Activated T-cell treated with anti-CD3 and anti-CD28 coated beads, Interleukin-2, amount 50 U/mL, for 4 hours (primary cell): Measurements from ENCODE around the gene SAMD4B. TPM values are rescaled to one million over a fixed set of nuclear protein-coding genes. Genes with fewer than 3 reads are reported as not detected.

ENCODE experiments used
- ATAC-seq, 2 donors: fragments of 200-7000 bp; cut with Tn5 transposase; one replicate each; pipeline ENCODE4 v1.10.0; 2021
- DNase-seq: peaks from one replicate; pipeline ENCODE4 v3.0.0-alpha.2; 2020
- H3K27me3 Mint-ChIP-seq: one replicate; pipeline ENCODE4 v1.8.0; 2021; ENCODE audit warnings: low read depth, mixed read lengths
- H3K36me3 Mint-ChIP-seq: one replicate; pipeline ENCODE4 v1.8.0; 2022; ENCODE audit warnings: mixed read lengths; ENCODE audit not compliant: insufficient read depth
- H3K4me1 Mint-ChIP-seq: one replicate; pipeline ENCODE4 v1.8.0; 2021; ENCODE audit warnings: low read depth, mixed read lengths
- H3K4me3 Mint-ChIP-seq: one replicate; pipeline ENCODE4 v1.8.0; 2021; ENCODE audit warnings: mild to moderate bottlenecking, moderate library complexity, mixed read lengths
- H3K9me3 Mint-ChIP-seq: one replicate; pipeline ENCODE4 v1.8.0; 2021; ENCODE audit warnings: mixed read lengths
- total RNA-seq, 3 donors: library from RNA; stranded (reverse); gene quantifications; one replicate each; pipeline ENCODE4 v1.2.1, GENCODE V29; 2021

SAMD4B gene
- 10 to 100 TPM; 72.6 to 81.6 (median 81.1) TPM for total RNA-seq

- Mint-ChIP-seq H3K27me3 (no peaks in the 10 kb centered on the region), H3K4me3 (peak within 1 kb of the TSS; percentile 97), H3K9me3 (no peaks in the 10 kb centered on the region), H3K4me1 (peaks cover 63% of the 10 kb centered on the region), H3K36me3 (peaks cover 13% of the 10 kb centered on the region)
- DNase-seq (peak; percentile 99), ATAC-seq (peak; percentile 89 to 91)
Observed at GRCh38 chr19:39341719-39342604, at the start of gene SAMD4B. SAMD4B (plus strand) TSS chr19:39342421; CDS start chr19:39356894, 14,473 bp downstream.

DNA sequence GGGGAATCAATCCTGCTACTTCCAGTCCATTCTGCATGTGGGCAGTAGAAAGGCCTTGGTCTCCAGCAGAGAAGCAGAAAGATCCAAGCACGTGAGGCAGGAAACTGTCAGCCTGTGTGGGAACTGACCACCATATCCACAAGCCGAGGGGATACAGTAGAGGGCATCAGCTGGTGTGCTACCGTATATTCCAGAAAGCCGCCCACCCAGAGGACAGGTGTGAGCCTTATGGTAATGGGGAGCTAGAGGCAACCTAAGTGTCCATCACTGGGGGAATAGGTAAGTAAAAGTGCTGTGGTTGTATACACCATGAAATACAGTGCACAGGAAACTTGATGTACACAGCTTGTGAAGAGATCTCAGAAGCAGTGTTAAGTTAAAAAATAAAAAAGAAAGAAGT, 48.8 kb upstream of the SAMD4B start:
- Mint-ChIP-seq H3K27me3 (peaks cover 6% of the 10 kb centered on the region), H3K36me3 (no peaks in the 10 kb centered on the region), H3K4me1 (peaks cover 12% of the 10 kb centered on the region), H3K4me3 (no peak overlapping the region), H3K9me3 (no peaks in the 10 kb centered on the region)
- DNase-seq (no peak), ATAC-seq (no peak)

- Mint-ChIP-seq H3K4me1 (peaks cover 24% of the 10 kb centered on the region), H3K36me3 (no peaks in the 10 kb centered on the region), H3K27me3 (peaks cover 2% of the 10 kb centered on the region), H3K4me3 (no peak within 1 kb of the TSS), H3K9me3 (no peaks in the 10 kb centered on the region)
- ATAC-seq = no peak
- no peak for DNase-seq
Observed at GRCh38 chr19:39296055-39296645, 46.1 kb upstream of the SAMD4B start, which contains the start of gene IFNL1. IFNL1 (plus strand) TSS chr19:39296407; CDS start chr19:39296422, 15 bp downstream.

GRCh38 chr19:39296906-39297305, 45.3 kb upstream of the SAMD4B start:
- ATAC-seq (no peak), DNase-seq (no peak)
- Mint-ChIP-seq H3K36me3 (no peaks in the 10 kb centered on the region), H3K4me1 (peaks cover 24% of the 10 kb centered on the region), H3K4me3 (no peak overlapping the region), H3K9me3 (no peaks in the 10 kb centered on the region), H3K27me3 (peaks cover 2% of the 10 kb centered on the region)

DNA sequence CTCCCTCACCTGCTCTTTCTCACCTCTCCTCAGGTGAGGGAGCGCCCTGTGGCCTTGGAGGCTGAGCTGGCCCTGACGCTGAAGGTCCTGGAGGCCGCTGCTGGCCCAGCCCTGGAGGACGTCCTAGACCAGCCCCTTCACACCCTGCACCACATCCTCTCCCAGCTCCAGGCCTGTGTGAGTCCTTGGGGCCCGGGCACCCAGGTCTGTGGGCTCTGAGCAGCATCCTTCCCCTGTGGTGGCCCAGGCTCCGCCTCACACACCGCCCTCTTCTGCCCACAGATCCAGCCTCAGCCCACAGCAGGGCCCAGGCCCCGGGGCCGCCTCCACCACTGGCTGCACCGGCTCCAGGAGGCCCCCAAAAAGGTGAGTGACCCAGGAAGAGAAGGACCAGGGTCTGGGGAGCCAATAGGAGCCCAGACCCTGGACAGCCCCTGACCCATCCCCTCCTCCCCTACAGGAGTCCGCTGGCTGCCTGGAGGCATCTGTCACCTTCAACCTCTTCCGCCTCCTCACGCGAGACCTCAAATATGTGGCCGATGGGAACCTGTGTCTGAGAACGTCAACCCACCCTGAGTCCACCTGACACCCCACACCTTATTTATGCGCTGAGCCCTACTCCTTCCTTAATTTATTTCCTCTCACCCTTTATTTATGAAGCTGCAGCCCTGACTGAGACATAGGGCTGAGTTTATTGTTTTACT, 44.1 kb upstream of the SAMD4B start:
- peak; percentile 80 to 85 for ATAC-seq
- Mint-ChIP-seq H3K4me1 (peaks cover 24% of the 10 kb centered on the region), H3K27me3 (peaks cover 2% of the 10 kb centered on the region), H3K4me3 (peak overlapping the region; percentile 45), H3K9me3 (no peaks in the 10 kb centered on the region), H3K36me3 (no peaks in the 10 kb centered on the region)
- peak; percentile 30 for DNase-seq

DNA sequence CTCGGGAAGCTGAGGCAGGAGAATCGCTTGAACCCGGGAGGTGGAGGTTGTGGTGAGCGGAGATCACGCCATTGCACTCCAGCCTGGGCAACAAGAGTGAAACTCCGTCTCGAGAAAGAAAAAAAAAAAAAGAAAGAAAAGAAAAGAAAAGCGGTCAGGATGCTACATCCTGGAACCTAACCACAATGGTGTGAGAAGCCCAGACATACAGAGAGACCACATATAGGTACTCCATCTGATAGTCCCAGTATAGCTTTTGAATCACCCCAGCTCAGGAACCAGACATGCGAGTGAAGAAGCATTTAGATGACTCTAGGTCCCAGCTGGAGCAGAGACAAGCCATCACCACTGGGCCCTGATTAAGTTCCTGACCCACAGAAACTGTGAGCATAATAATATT, 42.8 kb upstream of the SAMD4B start:
- H3K9me3 Mint-ChIP-seq = no peaks in the 10 kb centered on the region
- H3K27me3 Mint-ChIP-seq = peaks cover 2% of the 10 kb centered on the region
- no peaks in the 10 kb centered on the region for H3K36me3 Mint-ChIP-seq
- no peak overlapping the region for H3K4me3 Mint-ChIP-seq
- no peak for DNase-seq
- H3K4me1 Mint-ChIP-seq = peaks cover 24% of the 10 kb centered on the region
- ATAC-seq = peak in 1 of 2 donors; percentile 61

GRCh38 chr19:39299832-39300231, 42.4 kb upstream of the SAMD4B start:
- ATAC-seq = no peak

GRCh38 chr19:39301021-39301420, 41.2 kb upstream of the SAMD4B start:
- no peak overlapping the region for H3K4me3 Mint-ChIP-seq
- H3K27me3 Mint-ChIP-seq = peaks cover 2% of the 10 kb centered on the region
- DNase-seq = no peak
- no peak for ATAC-seq
- no peaks in the 10 kb centered on the region for H3K9me3 Mint-ChIP-seq
- peaks cover 24% of the 10 kb centered on the region for H3K4me1 Mint-ChIP-seq
- H3K36me3 Mint-ChIP-seq = no peaks in the 10 kb centered on the region

More at GRCh38 chr19:39299832-39300231, 42.4 kb upstream of the SAMD4B start:
- no peaks in the 10 kb centered on the region for H3K36me3 Mint-ChIP-seq
- peaks cover 2% of the 10 kb centered on the region for H3K27me3 Mint-ChIP-seq
- H3K4me1 Mint-ChIP-seq = peaks cover 24% of the 10 kb centered on the region
- H3K9me3 Mint-ChIP-seq = no peaks in the 10 kb centered on the region
- H3K4me3 Mint-ChIP-seq = no peak overlapping the region
- no peak for DNase-seq

GRCh38 chr19:39301562-39301961, 40.7 kb upstream of the SAMD4B start:
- H3K4me1 Mint-ChIP-seq = peaks cover 24% of the 10 kb centered on the region
- no peak for DNase-seq
- H3K36me3 Mint-ChIP-seq = no peaks in the 10 kb centered on the region
- no peak overlapping the region for H3K4me3 Mint-ChIP-seq
- H3K9me3 Mint-ChIP-seq = no peaks in the 10 kb centered on the region
- H3K27me3 Mint-ChIP-seq = peaks cover 2% of the 10 kb centered on the region
- ATAC-seq = no peak

DNA sequence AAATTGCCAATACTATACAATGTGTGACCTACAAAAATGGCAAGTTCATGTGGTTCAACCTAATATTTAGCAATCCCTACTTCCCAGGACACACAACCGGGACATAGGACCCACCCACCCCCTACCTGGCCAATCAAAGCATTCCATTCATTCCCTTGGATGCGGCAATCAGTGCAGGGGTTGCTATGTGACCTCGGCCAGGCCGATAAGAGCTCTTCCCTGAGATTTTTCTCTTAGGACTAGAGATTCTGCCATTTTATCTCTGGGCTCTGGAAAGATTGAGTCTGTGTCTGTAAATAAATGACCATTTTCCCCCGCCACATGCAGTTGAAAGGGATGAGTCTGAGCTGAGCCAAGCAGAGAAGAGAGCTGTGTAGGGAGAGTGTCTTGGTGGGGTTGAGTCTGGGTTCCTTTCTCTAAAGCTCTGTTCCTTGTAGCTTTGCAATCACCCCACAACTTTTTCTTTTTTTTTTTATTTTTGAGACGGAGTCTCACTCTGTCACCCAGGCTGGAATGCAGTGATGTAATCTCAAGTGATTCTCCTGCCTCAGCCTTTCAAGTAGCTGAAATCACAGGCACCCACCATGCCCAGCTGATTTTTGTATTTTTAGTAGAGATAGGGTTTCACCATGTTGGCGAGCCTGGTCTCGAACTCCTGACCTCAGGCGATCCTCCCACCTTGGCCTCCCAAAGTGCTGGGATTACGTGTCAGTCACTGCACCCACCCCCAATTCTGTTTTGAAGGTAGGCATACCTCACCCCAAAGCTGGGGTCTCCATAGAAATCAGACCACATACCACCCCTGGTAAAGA, 38.6 kb upstream of the SAMD4B start:
- ATAC-seq = no peak
- H3K27me3 Mint-ChIP-seq = no peaks in the 10 kb centered on the region
- H3K9me3 Mint-ChIP-seq = no peaks in the 10 kb centered on the region
- no peak overlapping the region for H3K4me3 Mint-ChIP-seq
- peaks cover 11% of the 10 kb centered on the region for H3K4me1 Mint-ChIP-seq
- peaks cover 4% of the 10 kb centered on the region for H3K36me3 Mint-ChIP-seq
- DNase-seq = no peak

DNA sequence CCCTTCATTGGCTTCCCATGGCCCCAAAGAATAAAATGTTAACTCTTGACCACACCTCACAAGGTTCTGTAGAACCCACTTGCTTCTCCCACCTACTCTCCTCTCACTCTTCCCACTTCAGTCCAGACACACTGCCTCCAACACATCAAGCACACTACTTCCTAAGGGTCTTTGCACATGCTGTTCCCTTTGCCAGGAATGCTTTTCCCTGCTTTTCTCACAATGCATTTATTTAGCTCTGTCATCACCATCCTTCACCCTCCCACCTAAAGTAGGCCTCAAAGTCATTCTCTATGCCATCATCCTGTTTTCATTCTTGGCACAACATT, 38.1 kb upstream of the SAMD4B start:
- no peaks in the 10 kb centered on the region for H3K27me3 Mint-ChIP-seq
- no peak for DNase-seq
- H3K36me3 Mint-ChIP-seq = peaks cover 4% of the 10 kb centered on the region
- no peaks in the 10 kb centered on the region for H3K9me3 Mint-ChIP-seq
- ATAC-seq = no peak
- peaks cover 8% of the 10 kb centered on the region for H3K4me1 Mint-ChIP-seq
- H3K4me3 Mint-ChIP-seq = no peak overlapping the region

- Mint-ChIP-seq H3K4me3 (no peak overlapping the region), H3K27me3 (no peaks in the 10 kb centered on the region), H3K36me3 (peaks cover 4% of the 10 kb centered on the region), H3K4me1 (peaks cover 1% of the 10 kb centered on the region), H3K9me3 (no peaks in the 10 kb centered on the region)
- ATAC-seq (no peak), DNase-seq (no peak)
Observed at GRCh38 chr19:39304701-39305571, 37.3 kb upstream of the SAMD4B start.

DNA sequence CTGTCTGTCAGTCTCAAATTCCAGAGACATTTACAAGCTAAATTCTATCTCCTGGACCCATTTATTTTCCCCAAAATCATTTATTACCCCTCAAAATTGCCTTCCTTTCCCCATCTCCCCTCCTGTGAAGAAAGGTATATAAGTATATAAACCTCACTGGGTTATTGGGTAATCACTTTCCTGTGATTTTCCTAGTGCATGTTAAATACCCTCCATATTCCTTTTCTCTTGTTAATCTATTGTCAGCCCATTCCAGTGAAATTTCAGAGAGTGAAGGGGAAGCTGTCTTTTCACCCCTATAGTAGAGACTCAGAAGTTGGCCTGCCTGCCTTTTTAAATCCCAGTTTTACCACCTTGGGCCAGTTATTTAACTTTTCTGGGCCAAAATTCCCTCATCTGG, 36.1 kb upstream of the SAMD4B start:
- no peaks in the 10 kb centered on the region for H3K9me3 Mint-ChIP-seq
- peaks cover 3% of the 10 kb centered on the region for H3K4me1 Mint-ChIP-seq
- H3K27me3 Mint-ChIP-seq = no peaks in the 10 kb centered on the region
- H3K4me3 Mint-ChIP-seq = no peak overlapping the region
- H3K36me3 Mint-ChIP-seq = peaks cover 7% of the 10 kb centered on the region
- ATAC-seq (no peak), DNase-seq (no peak)
